Stimulated activated CD8-positive, alpha-beta memory T cell treated with anti-CD3 and anti-CD28 coated beads, Interleukin-7, amount 100 ng/mL, for 24 hours (primary cell): ENCODE measurements around the gene TMEM89.

Source experiments
- DNase-seq: peaks from one replicate; pipeline ENCODE4 v3.0.0-alpha.2; 2020; ENCODE audit warnings: low read depth

Gene TMEM89

GRCh38 chr3:48621461-48621869 lies at the start of gene TMEM89:
Gene TMEM89, minus strand, starts transcription at chr3:48621769. Its CDS starts 13 bp downstream, at chr3:48621756.
- no peak for DNase-seq

GRCh38 chr3:48664929-48665328 lies 43.4 kb upstream of the TMEM89 start:
- no peak for DNase-seq

GRCh38 chr3:48664313-48664644 lies 42.7 kb upstream of the TMEM89 start:
- no peak for DNase-seq

- DNase-seq, result peak; percentile 78
These were observed 42.1 kb upstream of the TMEM89 start for GRCh38 chr3:48663489-48664312.

GRCh38 chr3:48662753-48663488 lies 41.4 kb upstream of the TMEM89 start, which contains the start of gene CELSR3:
Gene CELSR3, minus strand, starts transcription at chr3:48662886. Its CDS starts 252 bp downstream, at chr3:48662634.
- DNase-seq, result no peak

GRCh38 chr3:48662145-48662752 lies 40.7 kb upstream of the TMEM89 start:
- no peak for DNase-seq

- peak; percentile 47 for DNase-seq
These were observed 40.1 kb upstream of the TMEM89 start for GRCh38 chr3:48661501-48662144.

- no peak for DNase-seq
These were observed 39.3 kb upstream of the TMEM89 start for GRCh38 chr3:48660800-48661400.

- DNase-seq, result no peak
These were observed 35.3 kb upstream of the TMEM89 start for GRCh38 chr3:48656841-48657281.

GRCh38 chr3:48656061-48656840 lies 34.7 kb upstream of the TMEM89 start:
- DNase-seq, result peak; percentile 63

GRCh38 chr3:48655606-48656005 lies 34.0 kb upstream of the TMEM89 start:
- DNase-seq, result no peak

- DNase-seq, result no peak
These were observed 33.5 kb upstream of the TMEM89 start for GRCh38 chr3:48655063-48655462.

GRCh38 chr3:48652923-48653715 lies 31.6 kb upstream of the TMEM89 start:
- no peak for DNase-seq

GRCh38 chr3:48651771-48652170 lies 30.2 kb upstream of the TMEM89 start:
- no peak for DNase-seq

- DNase-seq, result no peak
These were observed 29.2 kb upstream of the TMEM89 start for GRCh38 chr3:48650723-48651122.

- no peak for DNase-seq
These were observed 26.8 kb upstream of the TMEM89 start for GRCh38 chr3:48648188-48648850.

GRCh38 chr3:48647714-48648113 lies 26.1 kb upstream of the TMEM89 start:
- no peak for DNase-seq

- DNase-seq, result no peak
These were observed 23.6 kb upstream of the TMEM89 start for GRCh38 chr3:48644898-48645760.

GRCh38 chr3:48642605-48643004 lies 21.0 kb upstream of the TMEM89 start:
- DNase-seq, result no peak
